ENCODE results near the gene R3HDM2. TPM values are rescaled to one million over a fixed set of nuclear protein-coding genes. Genes with fewer than 3 reads are reported as not detected.

Gene R3HDM2
- total RNA-seq (2022; extraction: Qiagen RNA extraction; ENCODE audit: low read depth) = 7.7 to 10.4 TPM (median 9.5 TPM) in 5 replicates

GRCh38 chr12:57430931-57431566 is at the start of gene R3HDM2:
R3HDM2 (minus strand) TSS chr12:57431043; CDS start chr12:57310428, 120,615 bp downstream.

GRCh38 chr12:57479376-57480115 is 48.7 kb upstream of the R3HDM2 start, which contains the start of gene ARHGAP9:
ARHGAP9 (minus strand) TSS chr12:57479866; CDS start chr12:57479406, 460 bp downstream.

GRCh38 chr12:57459750-57460467 is 29.1 kb upstream of the R3HDM2 start, which contains the start of gene GLI1:
GLI1 (plus strand) TSS chr12:57459785; CDS start chr12:57463692, 3,907 bp downstream.

GRCh38 chr12:57454566-57455373 is 23.9 kb upstream of the R3HDM2 start, which contains the start of gene INHBE:
INHBE (plus strand) TSS chr12:57455307; CDS start chr12:57455537, 230 bp downstream.

GRCh38 chr12:57434517-57435223 is 3.8 kb upstream of the R3HDM2 start, which contains the start of gene INHBC:
INHBC (plus strand) TSS chr12:57434784; CDS start chr12:57434887, 103 bp downstream.

GRCh38 chr12:57250956-57251355 is 179.9 kb downstream of the R3HDM2 start, which contains the start of gene STAC3:
STAC3 (minus strand) TSS chr12:57251187; CDS start chr12:57249636, 1,551 bp downstream.

GRCh38 chr12:57229634-57230380 is 201.0 kb downstream of the R3HDM2 start, which contains the start of gene SHMT2:
SHMT2 (plus strand) TSS chr12:57229711; CDS start chr12:57229779, 68 bp downstream.

GRCh38 chr12:57216014-57216911 is 214.6 kb downstream of the R3HDM2 start, which contains the start of gene NXPH4:
NXPH4 (plus strand) TSS chr12:57216794; CDS start chr12:57216970, 176 bp downstream.

Other genes with a start within 250 kb of the R3HDM2 start
- 3.9 to 6.8 TPM (median 5.6 TPM) in 5 replicates for gene NXPH4, start 214.2 kb downstream of the R3HDM2 start, total RNA-seq (2022; extraction: Qiagen RNA extraction; ENCODE audit: low read depth)
- 129 to 134 TPM (median 130 TPM) in 5 replicates for gene SHMT2, start 201.3 kb downstream of the R3HDM2 start, total RNA-seq (2022; extraction: Qiagen RNA extraction; ENCODE audit: low read depth)
- gene STAC3, start 179.9 kb downstream of the R3HDM2 start, total RNA-seq (2022; extraction: Qiagen RNA extraction; ENCODE audit: low read depth) = 0.26 to 0.50 TPM (median 0.30 TPM) in 5 replicates
- not detected in 5 replicates for gene INHBC, start 3.7 kb upstream of the R3HDM2 start, total RNA-seq (2022; extraction: Qiagen RNA extraction; ENCODE audit: low read depth)
- 0.08 to 0.25 TPM (median 0.12 TPM) in 3 of 5 replicates, not detected in the others for gene INHBE, start 24.3 kb upstream of the R3HDM2 start, total RNA-seq (2022; extraction: Qiagen RNA extraction; ENCODE audit: low read depth)
- gene GLI1, start 28.7 kb upstream of the R3HDM2 start, total RNA-seq (2022; extraction: Qiagen RNA extraction; ENCODE audit: low read depth) = 7.7 to 10.7 TPM (median 8.5 TPM) in 5 replicates
- gene ARHGAP9, start 48.8 kb upstream of the R3HDM2 start, total RNA-seq (2022; extraction: Qiagen RNA extraction; ENCODE audit: low read depth) = 0.22 to 0.68 TPM (median 0.35 TPM) in 5 replicates
- gene MARS1, start 57.0 kb upstream of the R3HDM2 start, total RNA-seq (2022; extraction: Qiagen RNA extraction; ENCODE audit: low read depth) = 137 to 258 TPM (median 165 TPM) in 5 replicates
- 30.4 to 41.9 TPM (median 34.7 TPM) in 5 replicates for gene DDIT3, start 89.5 kb upstream of the R3HDM2 start, total RNA-seq (2022; extraction: Qiagen RNA extraction; ENCODE audit: low read depth)
- gene MBD6, start 91.8 kb upstream of the R3HDM2 start, total RNA-seq (2022; extraction: Qiagen RNA extraction; ENCODE audit: low read depth) = 16.7 to 30.9 TPM (median 25.6 TPM) in 5 replicates
- 114 to 168 TPM (median 120 TPM) in 5 replicates for gene DCTN2, start 116.1 kb upstream of the R3HDM2 start, total RNA-seq (2022; extraction: Qiagen RNA extraction; ENCODE audit: low read depth)
- 0.14 to 0.27 TPM (median 0.24 TPM) in 5 replicates for gene KIF5A, start 119.0 kb upstream of the R3HDM2 start, total RNA-seq (2022; extraction: Qiagen RNA extraction; ENCODE audit: low read depth)
- 40.8 to 44.9 TPM (median 42.5 TPM) in 5 replicates for gene PIP4K2C, start 160.1 kb upstream of the R3HDM2 start, total RNA-seq (2022; extraction: Qiagen RNA extraction; ENCODE audit: low read depth)
- gene DTX3, start 173.8 kb upstream of the R3HDM2 start, total RNA-seq (2022; extraction: Qiagen RNA extraction; ENCODE audit: low read depth) = 16.2 to 18.8 TPM (median 17.8 TPM) in 5 replicates
- 6.1 to 7.7 TPM (median 6.6 TPM) in 5 replicates for gene ARHGEF25, start 180.4 kb upstream of the R3HDM2 start, total RNA-seq (2022; extraction: Qiagen RNA extraction; ENCODE audit: low read depth)
- 29.9 to 52.0 TPM (median 44.1 TPM) in 5 replicates for gene B4GALNT1, start 202.2 kb upstream of the R3HDM2 start, total RNA-seq (2022; extraction: Qiagen RNA extraction; ENCODE audit: low read depth)

Data from A549 treated with RU486 at 1 μM for 4 hours (cell line).